Adrenal gland (tissue), 12 donors: Measurements from ENCODE around the gene PLSCR1. TPM values are rescaled to one million over a fixed set of nuclear protein-coding genes. Genes with fewer than 3 reads are reported as not detected.

ENCODE experiments used
- DNase-seq, 7 donors: peaks; one replicate each; pipeline ENCODE4 v3.0.0-alpha.2; 2019 to 2020
- H3K27ac ChIP-seq, 5 donors: fragments of 200-600 bp; sonication (generic) in 4 of 5; 1 replicate in 3 of 5; 2 replicates in 2 of 5; pipeline versions ENCODE4 v1.5.1 to v1.8.0; 2016 to 2020; ENCODE audit warnings: mild to moderate bottlenecking in 1 of 5
- H3K27me3 ChIP-seq: fragments of 200-600 bp; 2 replicates; pipeline ENCODE4 v1.8.0; 2021
- H3K36me3 ChIP-seq, 2 donors: fragments of 200-600 bp; replicated peaks in 1 of 2; 1 replicate in 1 of 2; 2 replicates in 1 of 2; pipeline versions ENCODE4 v1.5.1 to v1.8.0; 2018 to 2022
- H3K4me1 ChIP-seq, 2 donors: fragments of 200-600 bp; replicated peaks in 1 of 2; 1 replicate in 1 of 2; 2 replicates in 1 of 2; pipeline versions ENCODE4 v1.5.1 to v1.8.0; 2018 to 2021
- H3K4me3 ChIP-seq, 4 donors: fragments of 200-600 bp; sonication (generic) in 3 of 4; one replicate each; pipeline ENCODE4 v1.5.1; 2016 to 2018
- H3K9me3 ChIP-seq, 3 donors: fragments of 200-600 bp; sonication (generic) in 1 of 3; replicated peaks in 1 of 3; 1 replicate in 2 of 3; 2 replicates in 1 of 3; pipeline versions ENCODE4 v1.5.1 to v1.8.0; 2016 to 2021
- POLR2A ChIP-seq, 2 donors: fragments of 450-650 bp; IDR thresholded peaks; one replicate each; pipeline ENCODE4 v1.6.1; 2017; ENCODE audit warnings: antibody characterized with exemption in 2 of 2, mild to moderate bottlenecking in 2 of 2, moderate library complexity in 1 of 2
- WGBS, 4 donors: extraction: QIAGEN DNeasy Blood & Tissue Kit in 2 of 4; methylation state at CpG; one replicate each; pipeline versions ENCODE4 v1.1.5 to v1.1.7; 2013 to 2017; 5-methylcytosine and 5-hydroxymethylcytosine counted together
- intact Hi-C, 2 donors: fragments of 100-400 bp; cut with DNase I; formaldehyde crosslinking; loops; one replicate each; pipeline versions ENCODE4 v1.14.1 to v1.15.0; 2022 to 2023
- polyA plus RNA-seq, 3 donors: library from polyadenylated mRNA; stranded (reverse); fragments of 200-250 nt in 2 of 3; fragments of 350-450 nt in 1 of 3; fragmentation: Illumina TruSeq in 1 of 3; extraction: RNeasy Lipid Tissue Mini Kit (QIAGEN cat#74804) in 1 of 3; gene quantifications; one replicate each; pipeline ENCODE4 v1.2.3, GENCODE V29; 2013 to 2014
- total RNA-seq, 9 donors: library from RNA; depleted of rRNA in 4 of 9; stranded (reverse); fragments of >200 nt in 4 of 9; fragments of 120-200 nt in 1 of 9; fragmentation: NEBNext Ultra II Directional in 1 of 9; extraction: Animal tissue kit (Norgen Biotek cat#: 25700) in 1 of 9; gene quantifications; one replicate each; pipeline versions ENCODE4 v1.1.0 to v1.2.4, GENCODE V29; 2013 to 2023
- TF ChIP-seq, protein P1 (sequence below), 6 experiments: fragments of 450-650 bp in 4 of 6; fragments of 200-600 bp in 2 of 6; sonication (generic) in 1 of 6; IDR thresholded peaks; 1 replicate in 5 of 6; 2 replicates in 1 of 6; pipeline versions ENCODE4 v1.5.1 to v1.8.0; 2016 to 2021; ENCODE audit warnings: antibody characterized with exemption in 6 of 6, mild to moderate bottlenecking in 2 of 6, moderate library complexity in 1 of 6
- donor health status: healthy with polysubstance abuse.
- donor health status: Bipolar disorder and iron deficiency.
- donor health status: DM: yes; HTN: yes; CAD: no.
- donor health status: DM: no; HTN: no; CAD: no.
- donor health status: DM: no; HTN: no; CAD: no.
- donor health status: DM: yes; HTN: yes; CAD: no.

Gene PLSCR1
- total and polyA plus RNA-seq, 12 donors, result 19.3 to 98.7 (median 49.5) TPM

DNA sequence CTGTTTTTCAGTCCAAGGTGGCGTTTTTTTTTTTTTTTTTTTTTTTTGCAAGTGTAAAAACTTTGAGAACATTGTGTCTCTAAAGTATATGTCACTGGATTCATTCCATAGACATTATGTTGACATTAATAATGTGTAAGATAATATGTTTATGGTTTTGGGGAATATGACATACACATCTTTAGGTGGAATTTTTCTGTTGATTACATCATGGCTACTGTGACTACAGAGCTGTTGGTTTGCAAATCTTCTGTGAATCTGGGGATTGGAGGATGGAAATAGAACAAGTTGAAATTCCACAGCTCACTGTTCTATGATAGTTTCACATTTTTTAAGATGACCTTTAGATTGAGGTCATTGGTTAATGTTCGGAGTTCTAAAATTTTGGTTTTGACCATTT, 50.6 kb downstream of the PLSCR1 start:
- no peaks in the 10 kb centered on the region for H3K27me3 ChIP-seq
- no peaks in the 10 kb centered on the region for H3K4me1 ChIP-seq
- H3K36me3 ChIP-seq, result no peaks in the 10 kb centered on the region
- no peaks in the 10 kb centered on the region for H3K9me3 ChIP-seq
- no peak overlapping the region for H3K27ac ChIP-seq
- H3K4me3 ChIP-seq, result no peak overlapping the region
- no peak for DNase-seq
- TF ChIP-seq, protein P1, sequence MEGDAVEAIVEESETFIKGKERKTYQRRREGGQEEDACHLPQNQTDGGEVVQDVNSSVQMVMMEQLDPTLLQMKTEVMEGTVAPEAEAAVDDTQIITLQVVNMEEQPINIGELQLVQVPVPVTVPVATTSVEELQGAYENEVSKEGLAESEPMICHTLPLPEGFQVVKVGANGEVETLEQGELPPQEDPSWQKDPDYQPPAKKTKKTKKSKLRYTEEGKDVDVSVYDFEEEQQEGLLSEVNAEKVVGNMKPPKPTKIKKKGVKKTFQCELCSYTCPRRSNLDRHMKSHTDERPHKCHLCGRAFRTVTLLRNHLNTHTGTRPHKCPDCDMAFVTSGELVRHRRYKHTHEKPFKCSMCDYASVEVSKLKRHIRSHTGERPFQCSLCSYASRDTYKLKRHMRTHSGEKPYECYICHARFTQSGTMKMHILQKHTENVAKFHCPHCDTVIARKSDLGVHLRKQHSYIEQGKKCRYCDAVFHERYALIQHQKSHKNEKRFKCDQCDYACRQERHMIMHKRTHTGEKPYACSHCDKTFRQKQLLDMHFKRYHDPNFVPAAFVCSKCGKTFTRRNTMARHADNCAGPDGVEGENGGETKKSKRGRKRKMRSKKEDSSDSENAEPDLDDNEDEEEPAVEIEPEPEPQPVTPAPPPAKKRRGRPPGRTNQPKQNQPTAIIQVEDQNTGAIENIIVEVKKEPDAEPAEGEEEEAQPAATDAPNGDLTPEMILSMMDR (IDR thresholded peaks at IDR 0.05), result no peak
- TF ChIP-seq POLR2A (IDR thresholded peaks at IDR 0.05), result no peak
- intact Hi-C loops, result no loop called here
- WGBS, 4 donors, result 57 to 81% (median 70%) methylated on average over 2 of the region's 2 CpGs

DNA sequence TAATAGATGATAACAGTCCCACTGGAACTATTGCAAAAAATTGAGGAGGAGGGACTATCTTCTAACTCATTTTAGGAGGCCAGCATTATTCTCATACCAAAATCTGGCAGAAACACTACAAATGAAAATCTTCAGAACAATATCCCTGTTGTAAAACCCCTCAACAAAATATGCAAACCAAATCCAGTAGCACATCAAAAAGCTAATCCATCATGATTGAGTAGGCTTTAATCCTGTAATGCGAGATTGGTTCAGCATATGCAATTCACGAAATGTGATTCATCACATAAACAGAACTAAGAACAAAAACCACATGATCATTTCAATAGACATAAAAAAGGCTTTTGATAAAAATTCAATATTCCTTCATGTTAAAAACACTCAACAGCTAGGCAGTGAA, 51.2 kb downstream of the PLSCR1 start:
- TF ChIP-seq, protein P1 (IDR thresholded peaks at IDR 0.05), result no peak
- TF ChIP-seq POLR2A (IDR thresholded peaks at IDR 0.05), result no peak
- 74 to 88% (median 79%) methylated on average over 2 of the region's 2 CpGs for WGBS, 4 donors
- Histone ChIP-seq H3K27ac (no peak overlapping the region), H3K27me3 (no peaks in the 10 kb centered on the region), H3K36me3 (no peaks in the 10 kb centered on the region), H3K4me3 (no peak overlapping the region), H3K9me3 (no peaks in the 10 kb centered on the region), H3K4me1 (no peaks in the 10 kb centered on the region)
- intact Hi-C loops, result no loop called here
- no peak for DNase-seq

DNA sequence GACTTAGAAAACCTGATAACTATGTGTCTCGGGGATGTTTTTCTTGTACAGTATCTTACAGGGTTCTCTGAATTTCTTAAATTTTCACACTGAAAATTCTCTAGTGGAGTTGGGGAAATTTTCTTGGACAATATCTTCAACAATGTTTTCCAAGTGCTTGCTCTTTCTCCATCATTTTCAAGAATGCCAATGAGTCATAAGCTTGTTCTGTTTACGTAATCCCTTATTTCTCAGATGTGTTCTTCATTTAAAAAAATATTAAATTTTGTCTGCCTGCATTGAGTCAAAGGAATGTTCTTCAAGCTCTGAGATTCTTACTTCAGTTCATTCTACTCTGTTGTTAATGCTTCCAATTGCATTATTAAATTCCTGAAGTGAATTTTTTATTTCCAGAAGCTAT, 53.1 kb downstream of the PLSCR1 start:
- H3K9me3 ChIP-seq, result no peaks in the 10 kb centered on the region
- H3K36me3 ChIP-seq, result no peaks in the 10 kb centered on the region
- H3K27me3 ChIP-seq, result no peaks in the 10 kb centered on the region
- intact Hi-C loops, result no loop called here
- H3K27ac ChIP-seq, result no peak overlapping the region
- H3K4me1 ChIP-seq, result no peaks in the 10 kb centered on the region
- H3K4me3 ChIP-seq, result no peak overlapping the region
- TF ChIP-seq POLR2A (IDR thresholded peaks at IDR 0.05), result no peak
- TF ChIP-seq, protein P1 (IDR thresholded peaks at IDR 0.05), result no peak
- 44 to 89% (median 72%) methylated on average over 2 of the region's 2 CpGs for WGBS, 4 donors
- DNase-seq, result no peak

DNA sequence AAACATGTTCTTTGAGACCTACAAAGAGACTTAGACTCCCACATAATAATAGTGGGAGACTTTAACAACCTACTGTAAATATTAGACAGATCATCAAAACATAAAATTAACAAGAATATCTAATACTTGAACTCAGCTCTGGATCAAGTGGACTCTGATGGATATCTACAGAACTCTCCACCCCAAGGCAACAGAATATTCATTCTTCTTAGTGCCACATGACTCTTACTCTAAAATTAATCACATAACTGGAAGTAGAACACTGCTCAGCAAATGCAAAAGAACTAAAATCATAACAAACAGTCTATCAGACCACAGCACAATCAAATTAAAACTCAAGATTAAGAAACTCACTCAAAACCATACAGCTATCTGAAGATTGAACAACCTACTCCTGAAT, 59.1 kb downstream of the PLSCR1 start:
- H3K36me3 ChIP-seq, result no peaks in the 10 kb centered on the region
- no peaks in the 10 kb centered on the region for H3K9me3 ChIP-seq
- no peak overlapping the region for H3K27ac ChIP-seq
- no peak for TF ChIP-seq POLR2A (IDR thresholded peaks at IDR 0.05)
- TF ChIP-seq, protein P1 (IDR thresholded peaks at IDR 0.05), result no peak
- DNase-seq, result no peak
- no peak overlapping the region for H3K4me3 ChIP-seq
- H3K4me1 ChIP-seq, result no peaks in the 10 kb centered on the region
- no peaks in the 10 kb centered on the region for H3K27me3 ChIP-seq
- intact Hi-C loops, result no loop called here
